SHP77 treated with DMSO at 0.1 percent for 48 hours (cell line): Measurements from ENCODE around the gene SEPTIN12.

ENCODE experiments used
- DNase-seq: peaks from one replicate; lab custom pipeline; 2025; lab: John Stamatoyannopoulos, UW

SEPTIN12 gene

GRCh38 chr16:4783951-4784336 is 4.2 kb downstream of the SEPTIN12 start:
- DNase-seq: no peak

GRCh38 chr16:4783251-4783950 is 4.7 kb downstream of the SEPTIN12 start:
- DNase-seq: no peak

- DNase-seq: no peak
These were observed 7.9 kb downstream of the SEPTIN12 start for GRCh38 chr16:4780235-4780634.

- DNase-seq: no peak
These were observed 10.1 kb downstream of the SEPTIN12 start for GRCh38 chr16:4778050-4778392.

- DNase-seq: no peak
These were observed 10.7 kb downstream of the SEPTIN12 start for GRCh38 chr16:4777339-4778049.

GRCh38 chr16:4776141-4776705 is 11.9 kb downstream of the SEPTIN12 start:
- no peak for DNase-seq

GRCh38 chr16:4775005-4775404 is 13.1 kb downstream of the SEPTIN12 start:
- no peak for DNase-seq

- DNase-seq: no peak
These were observed 15.8 kb downstream of the SEPTIN12 start for GRCh38 chr16:4772351-4772750.

GRCh38 chr16:4771646-4772045 is 16.5 kb downstream of the SEPTIN12 start:
- no peak for DNase-seq

GRCh38 chr16:4769306-4769638 is 18.9 kb downstream of the SEPTIN12 start:
- no peak for DNase-seq

- DNase-seq: peak; percentile 93
These were observed 19.4 kb downstream of the SEPTIN12 start for GRCh38 chr16:4768549-4769305.

GRCh38 chr16:4767872-4768548 is 20.1 kb downstream of the SEPTIN12 start:
- no peak for DNase-seq

- DNase-seq: peak; percentile 94
These were observed 21.1 kb downstream of the SEPTIN12 start, which contains the start of gene ZNF500 for GRCh38 chr16:4766875-4767628. Gene ZNF500 (minus strand): TSS chr16:4767162. CDS start chr16:4765978, 1,184 bp downstream.

GRCh38 chr16:4765511-4766474 is 22.4 kb downstream of the SEPTIN12 start:
- no peak for DNase-seq

- DNase-seq: no peak
These were observed 24.4 kb downstream of the SEPTIN12 start for GRCh38 chr16:4763791-4764190.

GRCh38 chr16:4762205-4762604 is 25.9 kb downstream of the SEPTIN12 start:
- DNase-seq: no peak

- DNase-seq: no peak
These were observed 27.8 kb downstream of the SEPTIN12 start for GRCh38 chr16:4760221-4760910.

GRCh38 chr16:4755687-4756086 is 32.5 kb downstream of the SEPTIN12 start:
- DNase-seq: no peak

GRCh38 chr16:4754865-4755264 is 33.3 kb downstream of the SEPTIN12 start:
- no peak for DNase-seq

- DNase-seq: no peak
These were observed 34.9 kb downstream of the SEPTIN12 start for GRCh38 chr16:4753227-4753626.
